Measurements from ENCODE around the gene WDR18. TPM values are rescaled to one million over a fixed set of nuclear protein-coding genes. Genes with fewer than 3 reads are reported as not detected.

The WDR18 gene
- total RNA-seq, 1 experiment from 2014 or later, result 96.8 TPM

- BruUV-seq (replicated peaks), result no TSS peak
- CTCF ChIA-PET, result no interaction called here
- Histone ChIP-seq H3K9me3 (no peaks in the 10 kb centered on the region), H3K4me3 (ENCODE audit: low read depth, low read length) (no peak overlapping the region), H3K27me3 (replicated peaks; ENCODE audit: control insufficient read depth, insufficient read depth, low read length) (peaks cover 2% of the 10 kb centered on the region; the same call in 1 of the 2 replicates), H3K4me1 (peaks cover 39% of the 10 kb centered on the region), H3K36me3 (ENCODE audit: control insufficient read depth, insufficient read depth, low read length) (peaks cover 2% of the 10 kb centered on the region; the same call in 1 of the 2 replicates)
- Mint-ChIP-seq H3K36me3 (ENCODE audit: insufficient read depth, unreplicated experiment) (peaks cover 51% of the 10 kb centered on the region), H3K4me1 (ENCODE audit: low read depth, unreplicated experiment) (no peaks in the 10 kb centered on the region), H3K27ac (ENCODE audit: unreplicated experiment) (no peak overlapping the region), H3K9me3 (ENCODE audit: unreplicated experiment) (no peaks in the 10 kb centered on the region), H3K27me3 (ENCODE audit: insufficient read depth, unreplicated experiment) (peaks cover 15% of the 10 kb centered on the region), H3K4me3 (ENCODE audit: unreplicated experiment) (peak overlapping the region; percentile 6)
- POLR2A ChIA-PET, result no interaction called here
- no peak for DNase-seq
- TF ChIP-seq CTCF (IDR thresholded peaks at IDR 0.05; ENCODE audit: insufficient read depth in 1 of 2, low read depth in 1 of 2, low read length in 1 of 2, severe bottlenecking in 1 of 2, unreplicated experiment in 1 of 2), result no peak
- intact Hi-C loops (cut with micrococcal nuclease; ENCODE audit: unreplicated experiment), result no loop called here
Measured at GRCh38 chr19:998064-998463, 13.9 kb downstream of the WDR18 start.

GRCh38 chr19:999379-999719 lies 15.2 kb downstream of the WDR18 start:
- ChIA-PET POLR2A (no interaction called here), CTCF (no interaction called here)
- H3K4me3 ChIP-seq (ENCODE audit: low read depth, low read length), result no peak overlapping the region
- H3K4me1 ChIP-seq, result peaks cover 26% of the 10 kb centered on the region
- no TSS peak for BruUV-seq (replicated peaks)
- no peak overlapping the region for H3K27ac Mint-ChIP-seq (ENCODE audit: unreplicated experiment)
- no peak for DNase-seq
- peaks cover 48% of the 10 kb centered on the region for H3K36me3 Mint-ChIP-seq (ENCODE audit: insufficient read depth, unreplicated experiment)
- H3K27me3 ChIP-seq (replicated peaks; ENCODE audit: control insufficient read depth, insufficient read depth, low read length), result peaks cover 2% of the 10 kb centered on the region; the same call in 1 of the 2 replicates
- intact Hi-C loops (cut with micrococcal nuclease; ENCODE audit: unreplicated experiment), result no loop called here
- TF ChIP-seq CTCF (IDR thresholded peaks at IDR 0.05; ENCODE audit: insufficient read depth in 1 of 2, low read depth in 1 of 2, low read length in 1 of 2, severe bottlenecking in 1 of 2, unreplicated experiment in 1 of 2), result no peak
- peak overlapping the region; percentile 66 for H3K4me3 Mint-ChIP-seq (ENCODE audit: unreplicated experiment)
- H3K9me3 Mint-ChIP-seq (ENCODE audit: unreplicated experiment), result no peaks in the 10 kb centered on the region
- peaks cover 2% of the 10 kb centered on the region; the same call in 1 of the 2 replicates for H3K36me3 ChIP-seq (ENCODE audit: control insufficient read depth, insufficient read depth, low read length)
- H3K9me3 ChIP-seq, result no peaks in the 10 kb centered on the region
- peaks cover 15% of the 10 kb centered on the region for H3K27me3 Mint-ChIP-seq (ENCODE audit: insufficient read depth, unreplicated experiment)
- no peaks in the 10 kb centered on the region for H3K4me1 Mint-ChIP-seq (ENCODE audit: low read depth, unreplicated experiment)

- intact Hi-C loops (cut with micrococcal nuclease; ENCODE audit: unreplicated experiment), result loop anchor here (2.0 kb wide), 1 partner anchor 143 kb away; no protein-coding TSS in a partner anchor
Measured at GRCh38 chr19:1000095-1000494, 15.9 kb downstream of the WDR18 start, which contains the start of gene GRIN3B. GRIN3B (plus strand) TSS chr19:1000419; CDS start chr19:1000438, 19 bp downstream.

More at GRCh38 chr19:1000095-1000494, 15.9 kb downstream of the WDR18 start, which contains the start of gene GRIN3B:
- CTCF ChIA-PET, result interaction anchor here (0.6 kb wide), 1 partner anchor 77 kb away, joined by 5 read pairs; no protein-coding TSS in a partner anchor
- Mint-ChIP-seq H3K27ac (ENCODE audit: unreplicated experiment) (no peak within 1 kb of the TSS), H3K4me1 (ENCODE audit: low read depth, unreplicated experiment) (no peaks in the 10 kb centered on the region), H3K36me3 (ENCODE audit: insufficient read depth, unreplicated experiment) (peaks cover 46% of the 10 kb centered on the region), H3K9me3 (ENCODE audit: unreplicated experiment) (no peaks in the 10 kb centered on the region), H3K27me3 (ENCODE audit: insufficient read depth, unreplicated experiment) (peaks cover 15% of the 10 kb centered on the region), H3K4me3 (ENCODE audit: unreplicated experiment) (peak within 1 kb of the TSS; percentile 69)
- POLR2A ChIA-PET, result no interaction called here
- Histone ChIP-seq H3K36me3 (ENCODE audit: control insufficient read depth, insufficient read depth, low read length) (peaks cover under 1% of the 10 kb centered on the region; the same call in 1 of the 2 replicates), H3K4me1 (peaks cover 23% of the 10 kb centered on the region), H3K9me3 (no peaks in the 10 kb centered on the region), H3K27me3 (replicated peaks; ENCODE audit: control insufficient read depth, insufficient read depth, low read length) (peaks cover 2% of the 10 kb centered on the region; the same call in 1 of the 2 replicates), H3K4me3 (ENCODE audit: low read depth, low read length) (peak within 1 kb of the TSS; percentile 30)
- no TSS peak for BruUV-seq (replicated peaks)
- TF ChIP-seq CTCF (IDR thresholded peaks at IDR 0.05; ENCODE audit: insufficient read depth in 1 of 2, low read depth in 1 of 2, low read length in 1 of 2, severe bottlenecking in 1 of 2, unreplicated experiment in 1 of 2), result peak; percentile 47 to 70
- peak; percentile 73 to 75 for DNase-seq
